SU-DHL-6 (cell line): ENCODE measurements around the gene GPR12.

Source experiments
- H2AFZ ChIP-seq: fragments of 200-600 bp; sonication (generic); 2 replicates; pipeline ENCODE4 v1.6.1; 2014; ENCODE audit warnings: low read depth, mild to moderate bottlenecking, moderate library complexity, mixed read lengths, antibody characterized with exemption, low read length; ENCODE audit not compliant: severe bottlenecking
- H3F3A ChIP-seq: fragments of 200-600 bp; shearing (Covaris generic); 2 replicates; pipeline ENCODE4 v1.6.0; 2016; ENCODE audit warnings: antibody characterized with exemption, mild to moderate bottlenecking; ENCODE audit not compliant: insufficient read depth
- H3K27ac ChIP-seq: fragments of 200-600 bp; sonication (generic); 2 replicates; pipeline ENCODE4 v1.5.1; 2016; ENCODE audit warnings: low read depth, mild to moderate bottlenecking, low read length, moderate library complexity, mixed read lengths
- H3K27me3 ChIP-seq: fragments of 200-600 bp; sonication (generic), shearing (Covaris generic); 2 replicates; pipeline ENCODE4 v1.6.0; 2014; ENCODE audit warnings: mild to moderate bottlenecking, low read length
- H3K36me3 ChIP-seq: fragments of 200-600 bp; sonication (generic); 2 replicates; pipeline ENCODE4 v1.6.1; 2014; ENCODE audit warnings: mild to moderate bottlenecking, low read length, mixed read lengths
- H3K4me2 ChIP-seq: fragments of 300-600, 200-600 bp; shearing (Covaris generic), sonication (generic); 2 replicates; pipeline ENCODE4 v1.6.0; 2014; ENCODE audit warnings: low read length, low read depth, mild to moderate bottlenecking; ENCODE audit not compliant: poor library complexity, severe bottlenecking
- H3K4me3 ChIP-seq: fragments of 200-600 bp; sonication (generic); 2 replicates; pipeline ENCODE4 v1.5.1; 2014; ENCODE audit warnings: antibody characterized with exemption, low read length, mild to moderate bottlenecking, mixed read lengths; ENCODE audit not compliant: insufficient read depth, poor library complexity, severe bottlenecking
- H3K79me2 ChIP-seq: fragments of 200-600 bp; sonication (generic); 2 replicates; pipeline ENCODE4 v1.6.1; 2014; ENCODE audit warnings: mild to moderate bottlenecking, low read length, moderate library complexity; ENCODE audit not compliant: insufficient read depth
- H3K9ac ChIP-seq: fragments of 200-600 bp; sonication (generic); 2 replicates; pipeline ENCODE4 v1.7.0; 2014; ENCODE audit warnings: mild to moderate bottlenecking, low read length
- H3K9me2 ChIP-seq: fragments of 200-600 bp; sonication (generic); replicated peaks from 2 replicates; pipeline ENCODE4 v1.6.1; 2014; ENCODE audit warnings: low read length; ENCODE audit not compliant: insufficient read depth
- H3K9me3 ChIP-seq: fragments of 200-600 bp; sonication (generic); 2 replicates; pipeline ENCODE4 v1.6.1; 2014; ENCODE audit warnings: low read length, mixed read lengths; ENCODE audit not compliant: insufficient read depth
- H4K20me1 ChIP-seq: fragments of 200-600 bp; sonication (generic); 2 replicates; pipeline ENCODE4 v1.6.1; 2014; ENCODE audit warnings: low read depth, mild to moderate bottlenecking, antibody characterized with exemption, low read length, moderate library complexity, mixed read lengths
- EZH2phosphoT487 ChIP-seq: fragments of 200-600 bp; sonication (generic), shearing (Covaris generic); conservative IDR thresholded peaks from 2 replicates; pipeline ENCODE4 v1.6.1; 2018; ENCODE audit warnings: mild to moderate bottlenecking, antibody characterized with exemption, low read length, moderate library complexity, mixed read lengths
- TF ChIP-seq, protein P1 (sequence below): fragments of 200-600 bp; sonication (generic); IDR thresholded peaks from one replicate; pipeline ENCODE4 v1.5.1; 2017; ENCODE audit warnings: antibody characterized with exemption, mild to moderate bottlenecking, low read length, moderate library complexity; ENCODE audit not compliant: insufficient read depth, poor library complexity, severe bottlenecking

GPR12 gene

DNA sequence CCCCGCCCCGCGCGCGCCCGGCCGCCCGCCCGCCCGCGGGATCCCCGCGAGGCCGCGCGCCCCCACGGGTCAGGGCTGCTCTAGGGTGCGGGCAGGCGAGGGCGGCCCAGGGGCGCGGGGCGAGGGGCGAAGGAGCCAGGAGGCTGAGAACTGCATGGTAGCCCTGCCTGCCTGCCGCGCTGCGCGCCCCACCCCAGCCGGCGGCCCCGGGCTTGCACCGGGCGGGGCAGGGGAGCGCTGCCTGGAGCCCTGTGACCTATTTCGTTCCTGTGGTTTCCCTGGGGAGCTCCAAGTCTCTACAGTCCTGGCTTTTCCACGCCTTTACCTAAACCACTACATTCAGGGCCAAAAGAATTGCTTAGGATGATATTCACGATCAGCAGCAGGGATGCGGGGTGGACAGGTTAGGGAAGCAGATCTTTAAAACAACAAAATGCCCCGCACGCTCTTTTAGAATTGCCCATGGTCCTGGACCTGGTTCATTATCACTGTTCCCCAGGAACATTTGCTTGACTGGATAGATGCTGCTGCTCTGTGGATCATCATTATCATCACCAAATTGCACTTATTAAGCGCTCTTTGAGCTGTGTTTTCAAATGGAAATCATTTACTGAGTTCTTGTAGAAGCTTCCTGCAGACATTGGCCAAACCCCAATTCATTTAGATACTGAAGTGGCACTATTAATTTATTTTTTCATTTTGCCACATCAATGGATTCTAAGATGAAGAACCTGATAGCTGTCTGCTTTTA lies 421 bp upstream of the GPR12 start:
- H3K36me3 ChIP-seq = no peaks in the 10 kb centered on the region
- TF ChIP-seq, protein P1, sequence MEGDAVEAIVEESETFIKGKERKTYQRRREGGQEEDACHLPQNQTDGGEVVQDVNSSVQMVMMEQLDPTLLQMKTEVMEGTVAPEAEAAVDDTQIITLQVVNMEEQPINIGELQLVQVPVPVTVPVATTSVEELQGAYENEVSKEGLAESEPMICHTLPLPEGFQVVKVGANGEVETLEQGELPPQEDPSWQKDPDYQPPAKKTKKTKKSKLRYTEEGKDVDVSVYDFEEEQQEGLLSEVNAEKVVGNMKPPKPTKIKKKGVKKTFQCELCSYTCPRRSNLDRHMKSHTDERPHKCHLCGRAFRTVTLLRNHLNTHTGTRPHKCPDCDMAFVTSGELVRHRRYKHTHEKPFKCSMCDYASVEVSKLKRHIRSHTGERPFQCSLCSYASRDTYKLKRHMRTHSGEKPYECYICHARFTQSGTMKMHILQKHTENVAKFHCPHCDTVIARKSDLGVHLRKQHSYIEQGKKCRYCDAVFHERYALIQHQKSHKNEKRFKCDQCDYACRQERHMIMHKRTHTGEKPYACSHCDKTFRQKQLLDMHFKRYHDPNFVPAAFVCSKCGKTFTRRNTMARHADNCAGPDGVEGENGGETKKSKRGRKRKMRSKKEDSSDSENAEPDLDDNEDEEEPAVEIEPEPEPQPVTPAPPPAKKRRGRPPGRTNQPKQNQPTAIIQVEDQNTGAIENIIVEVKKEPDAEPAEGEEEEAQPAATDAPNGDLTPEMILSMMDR = no peak
- TF ChIP-seq EZH2phosphoT487 = no peak
- H3K4me2 ChIP-seq = no peak overlapping the region
- no peak overlapping the region for H3K4me3 ChIP-seq
- H3K9me3 ChIP-seq = no peaks in the 10 kb centered on the region
- H3K9me2 ChIP-seq = no peaks in the 10 kb centered on the region
- no peak overlapping the region for H3K27ac ChIP-seq
- H2AFZ ChIP-seq = no peak overlapping the region
- H3K79me2 ChIP-seq = no peaks in the 10 kb centered on the region
- H3F3A ChIP-seq = no peaks in the 10 kb centered on the region
- H3K27me3 ChIP-seq = no peaks in the 10 kb centered on the region
- H4K20me1 ChIP-seq = no peaks in the 10 kb centered on the region
- no peak overlapping the region for H3K9ac ChIP-seq

DNA sequence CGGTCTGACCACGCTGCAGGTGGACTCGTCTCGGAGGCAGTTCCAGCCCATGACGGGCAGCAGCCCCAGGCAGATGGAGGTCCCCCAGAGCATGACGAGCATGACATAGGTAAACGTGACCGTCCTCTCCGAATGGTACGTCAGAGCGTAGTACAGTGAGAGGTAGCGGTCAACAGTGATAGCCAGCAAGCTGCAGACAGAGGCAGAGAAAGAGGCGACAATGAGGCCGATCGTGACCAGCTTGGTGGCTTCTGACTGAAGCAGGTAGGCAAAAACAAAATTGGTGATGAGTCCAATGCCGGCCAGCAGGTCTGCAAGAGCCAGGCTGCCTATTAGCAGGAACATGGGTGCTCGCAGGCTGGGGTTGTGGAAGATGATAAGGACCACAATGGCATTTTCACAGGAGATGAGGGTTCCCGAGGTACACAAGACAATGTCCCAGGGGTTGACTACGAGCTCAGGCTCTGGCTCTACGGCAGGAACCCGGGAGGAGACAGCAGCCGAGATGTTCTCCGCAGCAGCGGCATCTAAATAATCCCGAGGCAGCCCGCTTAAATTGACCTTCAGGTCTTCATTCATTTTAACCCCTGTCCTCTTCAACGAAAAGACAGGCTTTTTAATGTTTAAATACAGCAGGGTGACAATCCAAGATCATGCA lies 1.2 kb downstream of the GPR12 start:
- Histone ChIP-seq H4K20me1 (no peaks in the 10 kb centered on the region), H3K79me2 (no peaks in the 10 kb centered on the region), H3K9me3 (no peaks in the 10 kb centered on the region), H3K9me2 (no peaks in the 10 kb centered on the region), H3K9ac (no peak overlapping the region), H3F3A (no peaks in the 10 kb centered on the region), H2AFZ (no peak overlapping the region), H3K4me3 (no peak overlapping the region), H3K36me3 (no peaks in the 10 kb centered on the region), H3K27me3 (no peaks in the 10 kb centered on the region), H3K4me2 (no peak overlapping the region), H3K27ac (no peak overlapping the region)
- TF ChIP-seq, protein P1 = no peak
- no peak for TF ChIP-seq EZH2phosphoT487

DNA sequence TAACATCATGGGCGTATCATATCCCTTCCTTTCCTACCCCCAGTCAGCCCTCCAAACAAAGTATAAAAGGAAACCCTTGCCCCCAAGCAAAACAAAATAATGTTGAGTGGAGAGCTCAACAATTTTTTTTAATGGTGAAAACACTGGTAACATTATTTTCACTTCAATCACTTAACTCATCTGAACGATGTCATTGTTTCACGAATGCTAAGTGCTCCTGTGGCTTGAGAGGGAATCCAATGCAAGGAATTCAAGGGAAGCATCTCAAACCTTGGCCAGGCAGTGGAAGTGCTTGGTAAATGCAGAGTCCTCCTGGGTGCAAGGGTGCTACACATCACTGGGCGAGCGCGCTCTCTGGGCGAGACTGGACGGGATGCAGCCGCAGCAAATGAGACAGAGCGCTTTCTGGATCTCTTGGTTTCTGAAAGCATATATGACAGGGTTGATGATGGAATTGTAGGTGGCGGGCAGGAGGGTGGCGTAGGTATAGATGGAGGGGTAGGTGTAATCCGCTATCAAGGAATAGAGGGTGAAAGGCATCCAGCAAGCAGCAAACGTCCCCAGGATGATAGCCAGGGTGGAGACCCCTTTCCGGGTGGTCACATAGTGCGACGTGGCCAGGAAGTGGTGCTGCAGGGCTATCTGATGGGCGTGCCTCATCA lies 2.0 kb downstream of the GPR12 start:
- no peaks in the 10 kb centered on the region for H3K36me3 ChIP-seq
- no peak overlapping the region for H3K4me3 ChIP-seq
- H2AFZ ChIP-seq = no peak overlapping the region
- TF ChIP-seq EZH2phosphoT487 = no peak
- TF ChIP-seq, protein P1 = no peak
- no peak overlapping the region for H3K4me2 ChIP-seq
- H3K27ac ChIP-seq = no peak overlapping the region
- H3K9ac ChIP-seq = no peak overlapping the region
- no peaks in the 10 kb centered on the region for H3K9me3 ChIP-seq
- no peaks in the 10 kb centered on the region for H3K27me3 ChIP-seq
- H4K20me1 ChIP-seq = no peaks in the 10 kb centered on the region
- no peaks in the 10 kb centered on the region for H3F3A ChIP-seq
- no peaks in the 10 kb centered on the region for H3K79me2 ChIP-seq
- H3K9me2 ChIP-seq = no peaks in the 10 kb centered on the region
